Progenitor cell of endocrine pancreas (in vitro differentiated cells): ENCODE data around the gene VSTM2B. TPM values are rescaled to one million over a fixed set of nuclear protein-coding genes. Genes with fewer than 3 reads are reported as not detected.
"Not testable (repeated sequence)": the region's sequence is repeated elsewhere in the genome, so short reads cannot be mapped to it uniquely, and the experiment has no call there.

Source experiments
- DNase-seq: peaks from one replicate; pipeline ENCODE4 v3.0.0; 2021; ENCODE audit warnings: low spot score; ENCODE audit not compliant: unreplicated experiment
- H3K27ac Mint-ChIP-seq: 2 replicates; pipeline ENCODE4 v1.8.0; 2021; ENCODE audit warnings: mild to moderate bottlenecking, moderate library complexity, mixed read lengths
- H3K27me3 Mint-ChIP-seq: 2 replicates; pipeline ENCODE4 v1.8.0; 2021; ENCODE audit warnings: mixed read lengths
- H3K36me3 Mint-ChIP-seq: 2 replicates; pipeline ENCODE4 v1.8.0; 2022; ENCODE audit warnings: mixed read lengths; ENCODE audit not compliant: insufficient read depth
- H3K4me1 Mint-ChIP-seq: 2 replicates; pipeline ENCODE4 v1.8.0; 2021; ENCODE audit warnings: low read depth, mixed read lengths
- H3K4me3 Mint-ChIP-seq: 2 replicates; pipeline ENCODE4 v1.8.0; 2021; ENCODE audit warnings: low read depth, mild to moderate bottlenecking, moderate library complexity, mixed read lengths
- H3K9me3 Mint-ChIP-seq: 2 replicates; pipeline ENCODE4 v1.8.0; 2021; ENCODE audit warnings: low read depth, mixed read lengths
- total RNA-seq: library from RNA; stranded (reverse); gene quantifications from 2 replicates; pipeline ENCODE4 v1.2.1, GENCODE V29; 2021
- TF ChIP-seq, protein P1 (sequence below): fragments of 200-600 bp; sonication (generic); IDR thresholded peaks from one replicate; pipeline ENCODE4 v1.5.0; 2021; ENCODE audit warnings: antibody characterized with exemption, mild to moderate bottlenecking; ENCODE audit not compliant: unreplicated experiment

VSTM2B gene
- total RNA-seq, 1 donor from 2014 or later, result not detected

DNA sequence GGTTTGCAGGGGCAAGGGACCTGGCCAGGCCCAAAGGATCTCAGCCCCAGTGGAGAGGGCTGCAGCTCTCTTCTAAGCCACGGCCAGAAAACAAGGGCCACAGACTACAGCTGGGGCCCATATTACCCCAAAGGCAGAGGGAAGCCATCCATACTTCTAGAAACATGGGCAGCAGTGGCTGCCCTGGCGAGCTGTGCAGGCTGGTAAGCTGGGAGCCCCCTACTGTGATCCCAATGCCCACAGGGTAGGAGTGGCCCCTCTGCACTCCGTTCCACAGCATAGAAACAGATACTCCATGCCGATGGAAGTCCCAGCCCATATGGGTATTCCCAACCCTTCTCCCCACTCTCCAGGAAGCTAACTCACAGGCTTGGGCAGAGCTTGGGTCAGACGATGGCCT lies 25.1 kb downstream of the VSTM2B start:
- H3K27me3 Mint-ChIP-seq, result peaks cover 27% of the 10 kb centered on the region

DNA sequence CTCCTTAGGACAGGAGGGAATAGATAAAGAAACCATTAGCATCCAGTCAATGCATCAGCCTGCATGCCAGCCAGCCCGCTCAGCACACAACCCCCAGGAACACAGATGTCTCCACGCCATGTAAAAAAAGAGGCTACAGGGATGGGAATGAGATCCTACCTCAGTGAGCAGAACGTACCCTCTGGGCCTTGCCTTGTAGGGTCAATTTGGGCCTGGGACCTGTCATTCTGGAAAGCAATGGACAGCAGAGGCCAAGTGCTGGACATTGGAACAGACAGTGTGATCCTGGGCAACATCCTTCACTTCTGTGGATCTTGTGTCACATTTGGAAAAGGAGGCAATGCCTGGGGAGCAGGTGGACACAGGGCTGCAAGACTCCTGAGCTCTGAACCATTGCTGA lies 26.0 kb downstream of the VSTM2B start:
- no peak for DNase-seq
- H3K36me3 Mint-ChIP-seq, result no peaks in the 10 kb centered on the region

More for the DNA sequence above, 25.1 kb downstream of the VSTM2B start:
- H3K36me3 Mint-ChIP-seq, result no peaks in the 10 kb centered on the region
- no peak overlapping the region for H3K27ac Mint-ChIP-seq
- TF ChIP-seq, protein P1, sequence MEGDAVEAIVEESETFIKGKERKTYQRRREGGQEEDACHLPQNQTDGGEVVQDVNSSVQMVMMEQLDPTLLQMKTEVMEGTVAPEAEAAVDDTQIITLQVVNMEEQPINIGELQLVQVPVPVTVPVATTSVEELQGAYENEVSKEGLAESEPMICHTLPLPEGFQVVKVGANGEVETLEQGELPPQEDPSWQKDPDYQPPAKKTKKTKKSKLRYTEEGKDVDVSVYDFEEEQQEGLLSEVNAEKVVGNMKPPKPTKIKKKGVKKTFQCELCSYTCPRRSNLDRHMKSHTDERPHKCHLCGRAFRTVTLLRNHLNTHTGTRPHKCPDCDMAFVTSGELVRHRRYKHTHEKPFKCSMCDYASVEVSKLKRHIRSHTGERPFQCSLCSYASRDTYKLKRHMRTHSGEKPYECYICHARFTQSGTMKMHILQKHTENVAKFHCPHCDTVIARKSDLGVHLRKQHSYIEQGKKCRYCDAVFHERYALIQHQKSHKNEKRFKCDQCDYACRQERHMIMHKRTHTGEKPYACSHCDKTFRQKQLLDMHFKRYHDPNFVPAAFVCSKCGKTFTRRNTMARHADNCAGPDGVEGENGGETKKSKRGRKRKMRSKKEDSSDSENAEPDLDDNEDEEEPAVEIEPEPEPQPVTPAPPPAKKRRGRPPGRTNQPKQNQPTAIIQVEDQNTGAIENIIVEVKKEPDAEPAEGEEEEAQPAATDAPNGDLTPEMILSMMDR, result no peak
- peaks cover 21% of the 10 kb centered on the region for H3K9me3 Mint-ChIP-seq
- H3K4me3 Mint-ChIP-seq, result no peak overlapping the region
- H3K4me1 Mint-ChIP-seq, result peaks cover 1% of the 10 kb centered on the region
- no peak for DNase-seq

DNA sequence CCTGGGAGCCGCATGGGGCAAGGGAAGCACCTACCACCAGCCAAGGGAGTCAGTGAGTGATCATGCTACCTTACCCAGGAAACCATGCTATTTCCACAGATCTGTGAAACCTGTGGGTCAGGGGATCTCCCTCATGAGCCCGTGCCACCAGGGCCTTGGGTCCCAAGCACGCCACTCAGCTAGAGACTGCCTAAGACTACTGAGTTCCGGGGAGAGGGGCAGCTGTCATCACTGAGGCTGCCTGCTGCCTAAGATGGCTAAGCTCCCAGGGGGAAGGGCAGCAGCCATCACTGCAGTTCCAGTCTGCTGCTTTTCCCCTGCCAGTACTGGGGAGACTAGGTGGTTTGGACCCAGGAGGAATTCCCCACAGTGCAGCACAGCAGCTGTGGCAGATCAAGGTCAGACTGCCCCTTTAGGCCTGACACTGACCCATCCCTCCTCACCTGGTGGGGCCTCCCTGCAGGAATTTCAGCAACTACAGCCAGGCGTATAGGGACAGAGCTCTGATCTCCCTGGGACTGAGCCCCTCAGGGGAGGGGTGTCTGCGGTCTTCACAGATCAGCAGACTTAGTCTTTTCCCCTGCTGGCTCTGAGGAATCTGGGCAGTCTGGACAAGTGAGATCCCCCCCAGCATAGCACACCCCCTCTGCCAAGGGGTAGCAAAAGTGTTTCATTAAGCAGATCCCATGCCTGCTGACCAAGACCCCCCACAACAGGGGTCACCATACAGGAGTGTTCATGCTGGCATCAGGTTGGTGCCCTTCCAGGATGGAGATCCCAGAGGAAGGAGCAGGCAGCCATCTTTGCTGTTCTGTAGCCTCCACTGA lies 26.9 kb downstream of the VSTM2B start:
- no peak for DNase-seq
- peaks cover 28% of the 10 kb centered on the region for H3K27me3 Mint-ChIP-seq

More for the DNA sequence above, 26.0 kb downstream of the VSTM2B start:
- Mint-ChIP-seq H3K27ac (no peak overlapping the region), H3K27me3 (peaks cover 32% of the 10 kb centered on the region), H3K4me1 (peaks cover 1% of the 10 kb centered on the region), H3K4me3 (no peak overlapping the region), H3K9me3 (peaks cover 21% of the 10 kb centered on the region)
- TF ChIP-seq, protein P1, result no peak

DNA sequence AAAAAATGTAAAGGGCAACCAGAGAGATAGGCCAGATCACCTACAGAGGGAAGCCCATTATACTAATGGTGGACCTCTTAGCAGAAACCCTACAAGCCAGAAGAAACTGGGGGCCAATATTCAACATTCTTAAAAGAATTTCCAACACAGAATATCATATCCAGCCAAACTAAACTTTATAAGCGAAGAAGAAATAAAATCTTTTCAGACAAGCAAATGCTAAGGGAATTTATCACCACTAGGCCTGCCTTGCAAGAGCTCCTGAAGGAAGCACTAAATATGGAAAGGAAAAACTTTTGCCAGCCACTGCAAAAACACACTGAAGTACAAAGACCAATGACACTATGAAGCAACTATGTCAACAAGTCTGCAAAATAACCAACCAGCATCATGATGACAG lies 28.4 kb downstream of the VSTM2B start:
- no peak overlapping the region for H3K27ac Mint-ChIP-seq
- peaks cover 26% of the 10 kb centered on the region for H3K27me3 Mint-ChIP-seq
- no peaks in the 10 kb centered on the region for H3K4me1 Mint-ChIP-seq
- H3K4me3 Mint-ChIP-seq, result no peak overlapping the region
- H3K36me3 Mint-ChIP-seq, result no peaks in the 10 kb centered on the region
- no peak for DNase-seq
- H3K9me3 Mint-ChIP-seq, result peaks cover 29% of the 10 kb centered on the region
- TF ChIP-seq, protein P1, result no peak

More for the DNA sequence above, 26.9 kb downstream of the VSTM2B start:
- Mint-ChIP-seq H3K27ac (no peak overlapping the region), H3K9me3 (peaks cover 21% of the 10 kb centered on the region), H3K4me3 (no peak overlapping the region), H3K36me3 (no peaks in the 10 kb centered on the region), H3K4me1 (no peaks in the 10 kb centered on the region)
- TF ChIP-seq, protein P1, result no peak

DNA sequence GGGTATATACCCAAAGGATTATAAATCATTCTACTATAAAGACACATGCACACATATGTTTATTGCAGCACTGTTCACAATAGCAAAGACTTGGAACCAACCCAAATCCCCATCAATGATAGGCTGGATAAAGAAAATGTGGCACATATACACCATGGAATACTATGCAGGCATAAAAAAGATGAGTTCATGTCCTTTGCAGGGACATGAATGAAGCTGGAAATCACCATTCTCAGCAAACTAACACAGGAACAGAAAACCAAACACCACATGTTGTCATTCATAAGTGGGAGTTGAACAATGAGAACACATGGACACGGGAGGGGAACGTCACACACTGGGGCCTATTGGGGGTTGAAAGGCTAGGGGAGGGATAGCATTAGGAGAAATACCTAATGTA lies 33.3 kb downstream of the VSTM2B start:
- H3K36me3 Mint-ChIP-seq, DNase-seq, H3K4me3 Mint-ChIP-seq, H3K4me1 Mint-ChIP-seq, H3K27ac Mint-ChIP-seq: not testable (repeated sequence)
- H3K9me3 Mint-ChIP-seq, result peaks cover 25% of the 10 kb centered on the region
- H3K27me3 Mint-ChIP-seq, result peaks cover 36% of the 10 kb centered on the region

DNA sequence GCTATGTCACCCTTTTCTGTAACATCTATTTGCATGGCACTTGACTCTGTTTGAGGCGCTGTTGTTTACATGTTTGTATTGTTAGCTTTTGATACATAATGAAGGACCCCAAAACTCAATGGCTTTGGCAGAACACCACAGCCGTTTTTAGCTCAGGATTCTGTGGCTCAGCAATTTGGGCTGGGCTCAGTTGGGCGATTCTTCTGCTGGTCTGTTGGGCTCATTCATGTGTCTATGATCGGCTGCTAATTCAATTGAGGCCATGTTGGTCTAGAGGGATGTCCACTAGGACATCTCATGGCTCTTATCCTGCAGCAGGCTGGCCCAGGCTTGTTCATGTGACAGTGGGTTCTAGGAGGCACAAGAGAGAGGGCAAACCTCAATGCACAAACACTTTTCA lies 33.9 kb downstream of the VSTM2B start:
- H3K27me3 Mint-ChIP-seq, result peaks cover 35% of the 10 kb centered on the region
- H3K4me3 Mint-ChIP-seq, result no peak overlapping the region
- peaks cover 19% of the 10 kb centered on the region for H3K9me3 Mint-ChIP-seq
- DNase-seq, result no peak
- TF ChIP-seq, protein P1, result no peak
- H3K36me3 Mint-ChIP-seq, result no peaks in the 10 kb centered on the region
- H3K4me1 Mint-ChIP-seq, result no peaks in the 10 kb centered on the region
- H3K27ac Mint-ChIP-seq, result no peak overlapping the region
